Pancreas (tissue), 10 donors: ENCODE data around the gene LAMA2. TPM values are rescaled to one million over a fixed set of nuclear protein-coding genes. Genes with fewer than 3 reads are reported as not detected.

Experiments
- ATAC-seq, 4 donors: fragments of 200-7000 bp; cut with Tn5 transposase; one replicate each; pipeline versions ENCODE4 v1.8.0 to v1.9.1; 2020; ENCODE audit warnings: mild to moderate bottlenecking in 4 of 4, moderate library complexity in 4 of 4
- DNase-seq, 6 donors: peaks; one replicate each; pipeline ENCODE4 v3.0.0-alpha.2; 2020
- FAIRE-seq: peaks from 2 replicates; lab custom pipeline; 2012; peaks lifted over from hg19 to GRCh38; lab: Jason Lieb, UNC
- H3K27ac ChIP-seq, 4 donors: fragments of 200-600 bp; sonication (generic); 1 replicate in 3 of 4; 2 replicates in 1 of 4; pipeline versions ENCODE4 v1.5.0 to v1.8.0; 2020
- H3K27me3 ChIP-seq, 4 donors: fragments of 200-600 bp; one replicate each; pipeline ENCODE4 v1.8.0; 2021
- H3K36me3 ChIP-seq, 3 donors: fragments of 200-600 bp; sonication (generic) in 1 of 3; one replicate each; pipeline versions ENCODE4 v1.5.0 to v1.8.0; 2020 to 2021
- H3K4me1 ChIP-seq, 3 donors: fragments of 200-600 bp; one replicate each; pipeline ENCODE4 v1.8.0; 2021
- H3K4me3 ChIP-seq, 4 donors: fragments of 200-600 bp; sonication (generic) in 2 of 4; one replicate each; pipeline versions ENCODE4 v1.5.0 to v1.8.0; 2020 to 2021
- H3K9me3 ChIP-seq, 4 donors: fragments of 200-600 bp; one replicate each; pipeline ENCODE4 v1.8.0; 2021
- CTCF ChIP-seq, 4 donors: fragments of 200-600 bp; sonication (generic) in 3 of 4; IDR thresholded peaks; one replicate each; pipeline versions ENCODE4 v1.5.0 to v1.8.0; 2021; ENCODE audit warnings: antibody characterized with exemption in 4 of 4
- WGBS, 2 donors: extraction: QIAGEN DNeasy Blood & Tissue Kit; methylation state at CpG; one replicate each; pipeline ENCODE4 v1.1.7; 2013; 5-methylcytosine and 5-hydroxymethylcytosine counted together
- intact Hi-C, 3 donors: fragments of 100-400 bp; cut with DNase I; formaldehyde crosslinking; loops; one replicate each; pipeline versions ENCODE4 v1.11.1 to v1.14.2; 2022
- polyA plus RNA-seq, 2 donors: library from polyadenylated mRNA; stranded (reverse); fragments of 200-250 nt; gene quantifications; one replicate each; pipeline ENCODE4 v1.2.3, GENCODE V29; 2013
- total RNA-seq, 6 donors: library from RNA; stranded (reverse); fragmentation: NEBNext Ultra II Directional in 4 of 6; extraction: Animal tissue kit (Norgen Biotek cat#: 25700) in 4 of 6; gene quantifications; one replicate each; pipeline versions ENCODE4 v1.2.1 to v1.2.4, GENCODE V29; 2021 to 2023
- donor health status: healthy with polysubstance abuse.
- donor health status: DM: no; HTN: no; CAD: no; lungs with moderate emphysema.
- donor health status: DM: no; HTN: no; CAD: no.
- donor health status: control.
- donor health status: control.
- donor health status: Bipolar disorder and iron deficiency.
- donor health status: DM: yes; HTN: yes; CAD: no.
- donor health status: DM: no; HTN: no; CAD: no.
- donor health status: DM: no; HTN: no; CAD: no.
- donor health status: DM: yes; HTN: yes; CAD: no.

LAMA2 gene
- total and polyA plus RNA-seq, 8 donors: 1.2 to 26.2 (median 6.2) TPM

- DNase-seq: no peak
- TF ChIP-seq CTCF (IDR thresholded peaks at IDR 0.05): no peak
- Histone ChIP-seq H3K4me1 (no peaks in the 10 kb centered on the region), H3K9me3 (no peaks in the 10 kb centered on the region), H3K27me3 (no peaks in the 10 kb centered on the region), H3K4me3 (no peak overlapping the region), H3K36me3 (no peaks in the 10 kb centered on the region), H3K27ac (peak overlapping the region in 1 of 4 donors; percentile 5)
- intact Hi-C loops: no loop called here
- WGBS, 2 donors: 38 to 44% methylated on average over 5 of the region's 5 CpGs
- peak in 2 of 4 donors; percentile 27 to 53 for ATAC-seq
- FAIRE-seq: no peak
Measured at GRCh38 chr6:129133770-129134192, 250.8 kb downstream of the LAMA2 start.

GRCh38 chr6:129134535-129134934, 251.6 kb downstream of the LAMA2 start:
- FAIRE-seq: no peak
- H3K4me3 ChIP-seq: no peak overlapping the region
- TF ChIP-seq CTCF (IDR thresholded peaks at IDR 0.05): no peak
- DNase-seq: no peak
- no peak for ATAC-seq
- H3K36me3 ChIP-seq: no peaks in the 10 kb centered on the region
- H3K9me3 ChIP-seq: no peaks in the 10 kb centered on the region
- intact Hi-C loops: no loop called here
- H3K27me3 ChIP-seq: no peaks in the 10 kb centered on the region
- no peaks in the 10 kb centered on the region for H3K4me1 ChIP-seq
- peak overlapping the region in 1 of 4 donors; percentile 5 for H3K27ac ChIP-seq

DNA sequence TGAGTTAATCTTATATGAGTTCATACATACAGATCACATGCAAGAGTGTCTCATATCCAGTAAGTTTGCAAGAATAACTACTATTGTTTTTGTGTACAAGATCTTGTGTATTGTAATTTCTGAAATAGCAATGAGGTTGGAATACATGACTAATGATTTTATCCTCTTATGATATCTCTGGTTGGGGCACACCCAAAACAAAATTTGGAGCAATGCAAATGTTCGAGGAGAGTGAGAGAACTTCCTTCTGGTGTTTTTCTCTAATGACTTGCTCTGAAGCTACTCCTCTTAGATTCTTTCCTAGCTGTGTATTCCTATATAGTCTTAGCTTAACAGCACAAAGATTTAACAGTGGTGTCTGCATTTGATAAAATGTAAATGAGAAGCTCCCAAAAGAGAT, 252.5 kb downstream of the LAMA2 start:
- FAIRE-seq (no peak), ATAC-seq (no peak), DNase-seq (no peak)
- no peaks in the 10 kb centered on the region for H3K27me3 ChIP-seq
- intact Hi-C loops: no loop called here
- no peaks in the 10 kb centered on the region for H3K9me3 ChIP-seq
- no peaks in the 10 kb centered on the region for H3K36me3 ChIP-seq
- H3K4me3 ChIP-seq: no peak overlapping the region
- no peaks in the 10 kb centered on the region for H3K4me1 ChIP-seq
- WGBS, 2 donors: 26 to 58% methylated on average over 1 of the region's 1 CpG
- no peak for TF ChIP-seq CTCF (IDR thresholded peaks at IDR 0.05)
- no peak overlapping the region for H3K27ac ChIP-seq

DNA sequence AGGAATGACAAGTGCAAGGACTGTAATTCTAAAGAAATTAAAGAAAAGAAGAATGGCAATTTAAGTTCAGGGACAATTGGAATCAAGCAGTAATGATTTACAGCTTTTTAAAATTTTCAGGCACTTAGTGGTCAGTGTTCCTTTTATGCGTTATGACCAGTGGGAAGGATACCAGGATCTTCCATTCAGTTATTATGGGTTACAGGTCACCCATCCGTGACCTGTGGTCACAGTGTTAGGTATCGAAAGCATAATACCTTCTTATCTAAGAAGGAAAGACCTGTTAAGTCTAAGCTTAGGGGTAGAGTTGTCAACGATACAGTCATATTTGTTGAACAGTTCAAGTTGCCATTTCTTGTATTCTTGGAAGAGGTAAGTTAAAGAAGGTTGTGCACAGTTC, 253.8 kb downstream of the LAMA2 start:
- no peaks in the 10 kb centered on the region for H3K9me3 ChIP-seq
- no peaks in the 10 kb centered on the region for H3K27me3 ChIP-seq
- TF ChIP-seq CTCF (IDR thresholded peaks at IDR 0.05): no peak
- ATAC-seq: no peak
- H3K27ac ChIP-seq: no peak overlapping the region
- 69 to 80% methylated on average over 4 of the region's 4 CpGs for WGBS, 2 donors
- H3K4me3 ChIP-seq: no peak overlapping the region
- no peak for DNase-seq
- no peak for FAIRE-seq
- H3K36me3 ChIP-seq: no peaks in the 10 kb centered on the region
- intact Hi-C loops: no loop called here
- H3K4me1 ChIP-seq: no peaks in the 10 kb centered on the region

DNA sequence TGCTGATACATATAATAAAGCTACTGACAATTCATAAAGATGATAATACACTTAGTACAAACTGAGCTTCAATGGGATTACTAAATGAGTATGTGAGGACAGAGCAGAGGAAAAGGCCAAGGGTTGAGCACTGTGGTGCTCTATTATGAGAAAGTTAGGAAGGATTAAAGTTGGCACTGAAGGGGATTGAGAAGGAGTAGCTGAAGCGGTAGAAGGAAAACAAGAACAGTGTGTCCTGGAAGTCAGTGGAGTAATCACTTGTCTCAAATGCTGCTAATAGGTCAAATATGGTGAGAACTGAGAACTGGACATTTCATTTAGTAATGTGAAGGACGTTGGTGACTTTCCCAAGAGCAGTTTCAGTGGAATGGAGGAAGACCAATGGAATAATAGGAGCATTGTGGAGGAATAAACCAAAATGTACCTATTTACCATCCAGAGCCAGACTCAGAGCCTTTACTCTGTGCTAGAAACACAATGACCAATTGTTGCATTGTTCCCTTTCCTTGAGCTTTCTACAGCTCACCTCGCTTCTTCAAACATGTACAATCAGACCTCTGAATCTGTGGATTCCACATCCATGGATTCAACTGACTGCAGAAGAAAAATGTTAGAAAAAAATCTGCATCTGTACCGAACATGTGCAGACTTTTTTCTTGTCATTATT, 255.9 kb downstream of the LAMA2 start:
- ATAC-seq (peak in 1 of 4 donors; percentile 34), DNase-seq (no peak), FAIRE-seq (no peak)
- no peaks in the 10 kb centered on the region for H3K9me3 ChIP-seq
- no peak overlapping the region for H3K27ac ChIP-seq
- no peaks in the 10 kb centered on the region for H3K36me3 ChIP-seq
- TF ChIP-seq CTCF (IDR thresholded peaks at IDR 0.05): no peak
- WGBS, 2 donors: 37 to 39% methylated on average over 4 of the region's 4 CpGs
- H3K4me3 ChIP-seq: no peak overlapping the region
- no peaks in the 10 kb centered on the region for H3K27me3 ChIP-seq
- intact Hi-C loops: no loop called here
- H3K4me1 ChIP-seq: no peaks in the 10 kb centered on the region
